ENCODE results near the gene PITPNC1. TPM values are rescaled to one million over a fixed set of nuclear protein-coding genes. Genes with fewer than 3 reads are reported as not detected.

The PITPNC1 gene
- total RNA-seq, 1 donor from 2014 or later = 13.0 TPM

- DNase-seq (ENCODE audit: low read depth) = no peak
- Histone ChIP-seq H3K4me3 (ENCODE audit: low read depth, low read length) (no peak overlapping the region), H3K36me3 (ENCODE audit: control insufficient read depth, insufficient read depth, low read length) (no peaks in the 10 kb centered on the region), H3K27me3 (ENCODE audit: control insufficient read depth, insufficient read depth, low read length) (no peaks in the 10 kb centered on the region)
- no peak for TF ChIP-seq CTCF (IDR thresholded peaks at IDR 0.05; ENCODE audit: insufficient read depth, low read length, poor library complexity, severe bottlenecking)
These were observed 186.7 kb downstream of the PITPNC1 start for GRCh38 chr17:67563692-67564228.

- H3K36me3 ChIP-seq (ENCODE audit: control insufficient read depth, insufficient read depth, low read length) = no peaks in the 10 kb centered on the region
- TF ChIP-seq CTCF (IDR thresholded peaks at IDR 0.05; ENCODE audit: insufficient read depth, low read length, poor library complexity, severe bottlenecking) = no peak
- no peak for DNase-seq (ENCODE audit: low read depth)
- H3K27me3 ChIP-seq (ENCODE audit: control insufficient read depth, insufficient read depth, low read length) = no peaks in the 10 kb centered on the region
- no peak overlapping the region for H3K4me3 ChIP-seq (ENCODE audit: low read depth, low read length)
These were observed 188.0 kb downstream of the PITPNC1 start for GRCh38 chr17:67565068-67565467.

- peaks cover 2% of the 10 kb centered on the region for H3K36me3 ChIP-seq (ENCODE audit: control insufficient read depth, insufficient read depth, low read length)
- no peaks in the 10 kb centered on the region for H3K27me3 ChIP-seq (ENCODE audit: control insufficient read depth, insufficient read depth, low read length)
- no peak for TF ChIP-seq CTCF (IDR thresholded peaks at IDR 0.05; ENCODE audit: insufficient read depth, low read length, poor library complexity, severe bottlenecking)
- no peak for DNase-seq (ENCODE audit: low read depth)
- no peak overlapping the region for H3K4me3 ChIP-seq (ENCODE audit: low read depth, low read length)
These were observed 189.6 kb downstream of the PITPNC1 start for GRCh38 chr17:67566656-67567055.

GRCh38 chr17:67569015-67569451 lies 192.0 kb downstream of the PITPNC1 start:
- DNase-seq (ENCODE audit: low read depth) = no peak
- no peaks in the 10 kb centered on the region for H3K27me3 ChIP-seq (ENCODE audit: control insufficient read depth, insufficient read depth, low read length)
- TF ChIP-seq CTCF (IDR thresholded peaks at IDR 0.05; ENCODE audit: insufficient read depth, low read length, poor library complexity, severe bottlenecking) = no peak
- no peak overlapping the region for H3K4me3 ChIP-seq (ENCODE audit: low read depth, low read length)
- peaks cover 2% of the 10 kb centered on the region for H3K36me3 ChIP-seq (ENCODE audit: control insufficient read depth, insufficient read depth, low read length)

GRCh38 chr17:67569873-67570272 lies 192.8 kb downstream of the PITPNC1 start:
- TF ChIP-seq CTCF (IDR thresholded peaks at IDR 0.05; ENCODE audit: insufficient read depth, low read length, poor library complexity, severe bottlenecking) = no peak
- no peak for DNase-seq (ENCODE audit: low read depth)

GRCh38 chr17:67570797-67571196 lies 193.7 kb downstream of the PITPNC1 start:
- no peak for TF ChIP-seq CTCF (IDR thresholded peaks at IDR 0.05; ENCODE audit: insufficient read depth, low read length, poor library complexity, severe bottlenecking)
- DNase-seq (ENCODE audit: low read depth) = no peak
- no peak overlapping the region for H3K4me3 ChIP-seq (ENCODE audit: low read depth, low read length)
- H3K27me3 ChIP-seq (ENCODE audit: control insufficient read depth, insufficient read depth, low read length) = no peaks in the 10 kb centered on the region
- peaks cover 2% of the 10 kb centered on the region for H3K36me3 ChIP-seq (ENCODE audit: control insufficient read depth, insufficient read depth, low read length)

More at GRCh38 chr17:67569873-67570272, 192.8 kb downstream of the PITPNC1 start:
- H3K36me3 ChIP-seq (ENCODE audit: control insufficient read depth, insufficient read depth, low read length) = peaks cover 2% of the 10 kb centered on the region
- no peak overlapping the region for H3K4me3 ChIP-seq (ENCODE audit: low read depth, low read length)
- H3K27me3 ChIP-seq (ENCODE audit: control insufficient read depth, insufficient read depth, low read length) = no peaks in the 10 kb centered on the region

Data from kidney epithelial cell (primary cell).